GM23248 (cell line): ENCODE results near the gene PNPLA2. TPM values are rescaled to one million over a fixed set of nuclear protein-coding genes. Genes with fewer than 3 reads are reported as not detected.

ENCODE experiments used
- DNase-seq: peaks from one replicate; pipeline ENCODE4 v3.0.0-alpha.2; 2015
- H2AFZ ChIP-seq: fragments of 200-600 bp; sonication (generic); 2 replicates; pipeline ENCODE4 v1.6.1; 2016; ENCODE audit warnings: antibody characterized with exemption
- H3F3A ChIP-seq: fragments of 200-600 bp; sonication (generic); 2 replicates; pipeline ENCODE4 v1.6.1; 2016; ENCODE audit warnings: mild to moderate bottlenecking, antibody characterized with exemption, mixed run types; ENCODE audit not compliant: insufficient read depth
- H3K27ac ChIP-seq: fragments of 200-600 bp; sonication (generic); 2 replicates; pipeline ENCODE4 v1.5.1; 2016; ENCODE audit warnings: mild to moderate bottlenecking
- H3K27me3 ChIP-seq: fragments of 200-600 bp; sonication (generic); replicated peaks from 2 replicates; pipeline ENCODE4 v1.6.1; 2016; ENCODE audit warnings: mild to moderate bottlenecking; ENCODE audit not compliant: insufficient read depth
- H3K36me3 ChIP-seq: fragments of 200-600 bp; sonication (generic); 2 replicates; pipeline ENCODE4 v1.6.1; 2016; ENCODE audit warnings: low read depth, mild to moderate bottlenecking
- H3K4me1 ChIP-seq: fragments of 200-600 bp; sonication (generic); 2 replicates; pipeline ENCODE4 v1.6.1; 2016; ENCODE audit warnings: mild to moderate bottlenecking; ENCODE audit not compliant: insufficient read depth
- H3K4me2 ChIP-seq: fragments of 200-600 bp; sonication (generic); one replicate; pipeline ENCODE4 v1.6.1; 2016; ENCODE audit warnings: mild to moderate bottlenecking; ENCODE audit not compliant: unreplicated experiment
- H3K4me3 ChIP-seq: fragments of 200-600 bp; sonication (generic); 2 replicates; pipeline ENCODE4 v1.5.1; 2016; ENCODE audit warnings: mild to moderate bottlenecking
- H3K79me2 ChIP-seq: fragments of 200-600 bp; sonication (generic); 2 replicates; pipeline ENCODE4 v1.6.1; 2016; ENCODE audit warnings: mild to moderate bottlenecking; ENCODE audit not compliant: insufficient read depth
- H3K9ac ChIP-seq: fragments of 200-600 bp; sonication (generic); 2 replicates; pipeline ENCODE4 v1.6.1; 2016; ENCODE audit warnings: mild to moderate bottlenecking
- H3K9me2 ChIP-seq: fragments of 200-600 bp; sonication (generic); 2 replicates; pipeline ENCODE4 v1.6.1; 2016; ENCODE audit warnings: mixed run types, mild to moderate bottlenecking, moderate library complexity; ENCODE audit not compliant: insufficient read depth
- H3K9me3 ChIP-seq: fragments of 200-600 bp; sonication (generic); one replicate; pipeline ENCODE4 v1.6.1; 2017; ENCODE audit warnings: low read depth
- H4K20me1 ChIP-seq: fragments of 200-600 bp; sonication (generic); 2 replicates; pipeline ENCODE4 v1.6.0; 2016; ENCODE audit not compliant: insufficient read depth
- EZH2 ChIP-seq: fragments of 200-600 bp; sonication (generic); IDR thresholded peaks from 2 replicates; pipeline ENCODE4 v1.6.1; 2018; ENCODE audit warnings: antibody characterized with exemption, mild to moderate bottlenecking; ENCODE audit not compliant: insufficient read depth, poor library complexity, severe bottlenecking
- EZH2phosphoT487 ChIP-seq: fragments of 200-600 bp; sonication (generic); IDR thresholded peaks from 2 replicates; pipeline ENCODE4 v1.6.1; 2018; ENCODE audit warnings: antibody characterized with exemption, moderate library complexity, mild to moderate bottlenecking, low read depth; ENCODE audit not compliant: insufficient read depth
- WGBS, 2 experiments: methylation state at CpG; one replicate each; pipeline ENCODE4 v1.1.6; 2015 to 2017; ENCODE audit warnings: low lambda C conversion rate in 2 of 2, low coverage in 1 of 2; ENCODE audit errors: missing lambda C conversion rate in 2 of 2; 5-methylcytosine and 5-hydroxymethylcytosine counted together
- in situ Hi-C: fragments of 300-500 bp; cut with MboI; formaldehyde crosslinking; loops from 2 replicates; pipeline ENCODE4 v1.15.0; 2020
- polyA plus RNA-seq: library from polyadenylated mRNA; unstranded; fragments of >200 nt; fragmentation: Nextera tagmentation; extraction: Ambion mirVana; gene quantifications from 2 replicates; pipeline ENCODE4 v1.2.1, GENCODE V29; 2016
- total RNA-seq: library from RNA; depleted of rRNA; stranded (reverse); fragments of >200 nt; shearing (Covaris generic); gene quantifications from 2 replicates; pipeline ENCODE4 v1.2.3, GENCODE V29; 2014

The PNPLA2 gene
- total and polyA plus RNA-seq, 2 experiments from 2014 or later, result 38.7 to 87.6 TPM

DNA sequence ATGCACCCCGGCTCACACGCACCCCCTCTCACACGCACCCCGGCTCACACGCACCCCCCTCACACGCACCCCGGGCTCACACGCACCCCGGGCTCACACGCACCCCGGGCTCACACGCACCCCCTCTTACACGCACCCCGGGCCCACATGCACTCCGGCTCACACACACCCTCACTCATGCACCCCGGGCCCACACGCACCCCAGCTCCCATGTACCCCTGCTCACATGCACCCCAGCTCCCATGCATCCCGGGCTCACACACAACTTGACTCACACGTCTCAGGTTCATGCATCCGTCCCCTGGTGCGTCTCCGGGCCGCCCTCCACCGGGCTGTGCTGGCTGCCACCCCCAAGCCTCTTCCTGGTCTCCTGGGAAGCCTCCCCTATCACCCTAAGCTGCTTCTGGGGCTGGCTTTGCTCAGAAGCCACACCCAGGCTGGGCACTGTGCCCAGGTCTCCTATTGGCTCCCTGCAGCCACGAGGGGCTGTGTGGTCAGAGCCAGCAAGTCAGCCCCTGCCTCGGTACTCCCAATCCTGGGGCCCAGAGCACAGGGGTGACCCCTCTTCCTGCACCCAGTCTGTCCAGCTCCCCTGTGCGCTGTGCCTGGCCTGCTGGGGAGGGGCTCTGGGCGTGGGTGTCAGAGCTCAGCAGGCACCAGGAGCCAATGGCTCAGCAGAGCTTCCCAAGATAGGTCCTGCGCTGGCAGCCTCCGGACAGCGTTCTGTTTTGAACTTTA, 40.8 kb downstream of the PNPLA2 start:
- Histone ChIP-seq H3K79me2 (0 out of 2 replicates have a peak, but pooled peaks cover 5% of the 10 kb centered on the region), H3F3A (no peaks in the 10 kb centered on the region), H2AFZ (no peak overlapping the region), H3K9me3 (no peaks in the 10 kb centered on the region), H4K20me1 (no peaks in the 10 kb centered on the region), H3K9me2 (no peaks in the 10 kb centered on the region), H3K4me1 (0 out of 2 replicates have a peak, but pooled peaks cover 7% of the 10 kb centered on the region), H3K9ac (peak overlapping the region; percentile 42; the same call in 1 of the 2 replicates), H3K4me3 (no peak overlapping the region), H3K4me2 (peak overlapping the region; percentile 48), H3K27me3 (no peaks in the 10 kb centered on the region), H3K27ac (peak overlapping the region; percentile 25; the same call in 1 of the 2 replicates), H3K36me3 (no peaks in the 10 kb centered on the region)
- in situ Hi-C loops, result no loop called here
- 28 to 37% methylated on average over 14 to 31 of the region's 31 CpGs for WGBS, 2 experiments
- TF ChIP-seq EZH2, result no peak
- TF ChIP-seq EZH2phosphoT487, result no peak
- peak; percentile 91 for DNase-seq

DNA sequence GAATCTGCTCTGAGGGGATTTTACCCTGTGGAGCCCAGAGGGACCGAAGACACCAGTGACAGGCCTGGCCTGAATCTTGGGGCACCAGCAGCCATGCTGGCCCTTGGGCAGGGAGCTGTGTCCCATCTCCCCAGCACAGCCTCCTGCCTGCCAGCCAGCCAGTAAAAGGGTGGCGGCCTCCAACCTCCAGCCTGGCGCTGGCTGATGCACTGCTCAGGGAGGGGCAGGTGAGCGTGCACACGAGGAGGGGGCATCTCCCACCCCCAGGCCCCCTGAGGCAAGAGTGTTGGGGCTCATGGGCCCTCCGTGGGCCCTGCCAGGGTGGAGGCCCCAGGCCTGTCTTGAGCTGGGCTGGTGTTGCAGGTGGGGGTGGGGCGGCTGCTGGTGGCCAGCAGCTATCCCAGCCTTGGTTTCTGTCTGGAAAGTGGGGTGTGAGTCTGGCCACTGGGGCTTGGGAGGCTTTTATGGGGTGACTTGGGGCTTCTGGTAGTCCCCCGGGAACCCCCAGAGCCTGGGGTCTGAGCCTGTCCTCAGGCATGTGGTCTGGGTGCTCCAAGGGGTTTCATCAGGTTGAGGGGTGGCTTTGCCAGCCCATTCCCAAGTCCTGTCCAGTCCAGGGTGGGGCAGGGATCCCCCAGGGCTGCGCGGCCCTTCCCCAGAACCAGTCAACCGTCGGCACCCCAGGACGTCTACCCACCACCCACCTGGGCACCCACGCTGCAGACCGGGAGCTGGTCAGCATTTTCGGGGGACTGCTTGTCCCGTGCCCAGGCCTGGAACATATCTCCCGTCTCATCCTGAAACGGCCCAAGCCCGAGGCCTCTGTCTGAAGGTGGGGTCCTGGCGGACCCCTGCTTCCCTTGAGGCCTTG, 41.8 kb downstream of the PNPLA2 start:
- Histone ChIP-seq H4K20me1 (no peaks in the 10 kb centered on the region), H3F3A (no peaks in the 10 kb centered on the region), H3K9ac (peak overlapping the region; percentile 42; the same call in 1 of the 2 replicates), H2AFZ (no peak overlapping the region), H3K9me2 (no peaks in the 10 kb centered on the region), H3K4me2 (no peak overlapping the region), H3K4me1 (0 out of 2 replicates have a peak, but pooled peaks cover 7% of the 10 kb centered on the region), H3K9me3 (no peaks in the 10 kb centered on the region), H3K36me3 (no peaks in the 10 kb centered on the region), H3K27me3 (no peaks in the 10 kb centered on the region), H3K27ac (peak overlapping the region; percentile 25; the same call in 1 of the 2 replicates), H3K4me3 (no peak overlapping the region), H3K79me2 (no peaks in the 10 kb centered on the region)
- 87 to 90% methylated on average over 20 to 21 of the region's 21 CpGs for WGBS, 2 experiments
- DNase-seq, result no peak
- TF ChIP-seq EZH2, result no peak
- no peak for TF ChIP-seq EZH2phosphoT487
- in situ Hi-C loops, result no loop called here

DNA sequence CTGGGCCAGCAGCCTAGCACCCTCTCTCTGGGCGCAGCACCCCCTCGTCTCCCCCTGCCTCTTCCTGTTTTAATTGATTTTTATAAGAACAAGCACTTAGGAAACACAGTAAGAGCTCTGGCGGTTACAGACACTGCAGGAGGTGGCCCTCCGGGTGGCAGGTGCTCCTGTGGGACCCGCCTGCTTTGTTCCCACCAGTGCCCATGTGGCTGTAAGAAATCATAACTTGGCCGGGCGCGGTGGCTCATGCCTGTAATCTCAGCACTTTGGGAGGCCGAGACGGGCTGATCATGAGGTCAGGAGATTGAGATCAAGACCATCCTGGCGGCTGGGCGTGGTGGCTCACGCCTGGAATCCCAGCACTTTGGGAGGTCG, 42.4 kb downstream of the PNPLA2 start:
- H3K9me3 ChIP-seq, result no peaks in the 10 kb centered on the region
- H3K79me2 ChIP-seq, result no peaks in the 10 kb centered on the region
- DNase-seq, result no peak
- TF ChIP-seq EZH2, result no peak
- no peak for TF ChIP-seq EZH2phosphoT487
- H3K27me3 ChIP-seq, result no peaks in the 10 kb centered on the region
- H3F3A ChIP-seq, result no peaks in the 10 kb centered on the region
- no peak overlapping the region for H3K27ac ChIP-seq
- H3K36me3 ChIP-seq, result no peaks in the 10 kb centered on the region
- 0 out of 2 replicates have a peak, but pooled peaks cover 7% of the 10 kb centered on the region for H3K4me1 ChIP-seq
- no peaks in the 10 kb centered on the region for H3K9me2 ChIP-seq
- no peaks in the 10 kb centered on the region for H4K20me1 ChIP-seq
- no peak overlapping the region for H3K4me2 ChIP-seq
- H3K4me3 ChIP-seq, result no peak overlapping the region
- WGBS, 2 experiments, result 96 to 98% methylated on average over 14 of the region's 14 CpGs
- no peak overlapping the region for H2AFZ ChIP-seq
- in situ Hi-C loops, result no loop called here
- no peak overlapping the region for H3K9ac ChIP-seq

DNA sequence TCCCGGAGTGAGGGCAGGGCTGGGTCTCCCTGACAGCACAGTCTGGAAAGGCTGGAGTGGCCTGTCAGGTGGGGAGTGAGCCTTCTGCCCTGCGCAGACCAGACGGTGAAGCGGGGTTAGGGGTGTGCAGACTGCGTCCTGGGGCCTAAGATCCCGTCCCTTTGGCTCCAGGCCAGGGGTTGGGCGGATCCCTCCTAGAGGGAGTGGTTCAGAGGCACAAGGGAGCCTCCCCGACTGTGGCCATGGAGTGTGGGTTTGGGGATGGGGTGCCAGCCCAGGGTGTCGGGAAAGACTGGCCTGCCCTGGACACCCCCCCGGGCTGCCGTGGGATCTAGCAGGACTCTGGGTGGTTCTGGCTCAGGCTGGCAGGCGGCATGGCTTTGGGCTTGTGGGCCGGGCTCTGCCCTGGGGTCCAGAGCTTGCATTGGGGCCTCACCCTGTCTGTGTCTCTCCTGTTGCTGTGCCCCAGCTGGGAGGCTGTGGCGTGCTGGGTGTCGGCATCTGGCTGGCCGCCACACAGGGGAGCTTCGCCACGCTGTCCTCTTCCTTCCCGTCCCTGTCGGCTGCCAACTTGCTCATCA, 43.5 kb downstream of the PNPLA2 start:
- no peak for DNase-seq
- H4K20me1 ChIP-seq, result no peaks in the 10 kb centered on the region
- no peaks in the 10 kb centered on the region for H3K9me2 ChIP-seq
- H3K27ac ChIP-seq, result no peak overlapping the region
- H3K9me3 ChIP-seq, result no peaks in the 10 kb centered on the region
- TF ChIP-seq EZH2 (no peak), EZH2phosphoT487 (no peak)
- H3K4me1 ChIP-seq, result 0 out of 2 replicates have a peak, but pooled peaks cover 7% of the 10 kb centered on the region
- no peak overlapping the region for H3K4me3 ChIP-seq
- H3K27me3 ChIP-seq, result no peaks in the 10 kb centered on the region
- no peaks in the 10 kb centered on the region for H3K36me3 ChIP-seq
- WGBS, 2 experiments, result 60 to 70% methylated on average over 19 to 20 of the region's 20 CpGs
- H3K9ac ChIP-seq, result no peak overlapping the region
- no peak overlapping the region for H2AFZ ChIP-seq
- no peaks in the 10 kb centered on the region for H3F3A ChIP-seq
- no peaks in the 10 kb centered on the region for H3K79me2 ChIP-seq
- no peak overlapping the region for H3K4me2 ChIP-seq
- in situ Hi-C loops, result no loop called here
